Endothelial cell (in vitro differentiated cells): Measurements from ENCODE around the gene HNF4A. TPM values are rescaled to one million over a fixed set of nuclear protein-coding genes. Genes with fewer than 3 reads are reported as not detected.
"Not testable (repeated sequence)": the region's sequence is repeated elsewhere in the genome, so short reads cannot be mapped to it uniquely, and the experiment has no call there.

Experiments
- DNase-seq: peaks from one replicate; pipeline ENCODE4 v3.0.0; 2021; ENCODE audit warnings: low spot score
- H3K27ac Mint-ChIP-seq: one replicate; pipeline ENCODE4 v1.8.0; 2021; ENCODE audit warnings: mixed read lengths, inconsistent platforms; ENCODE audit not compliant: unreplicated experiment
- H3K27me3 Mint-ChIP-seq: one replicate; pipeline ENCODE4 v1.8.0; 2021; ENCODE audit warnings: mild to moderate bottlenecking, moderate library complexity, mixed read lengths, inconsistent platforms; ENCODE audit not compliant: unreplicated experiment
- H3K36me3 Mint-ChIP-seq: one replicate; pipeline ENCODE4 v1.8.0; 2021; ENCODE audit warnings: mild to moderate bottlenecking, low read depth, mixed read lengths, inconsistent platforms; ENCODE audit not compliant: unreplicated experiment
- H3K4me1 Mint-ChIP-seq: one replicate; pipeline ENCODE4 v1.8.0; 2021; ENCODE audit warnings: mild to moderate bottlenecking, mixed read lengths, inconsistent platforms; ENCODE audit not compliant: unreplicated experiment
- H3K4me3 Mint-ChIP-seq: one replicate; pipeline ENCODE4 v1.8.0; 2021; ENCODE audit warnings: mild to moderate bottlenecking, mixed read lengths, inconsistent platforms; ENCODE audit not compliant: unreplicated experiment
- H3K9me3 Mint-ChIP-seq: one replicate; pipeline ENCODE4 v1.8.0; 2021; ENCODE audit warnings: mixed read lengths, inconsistent platforms; ENCODE audit not compliant: unreplicated experiment
- total RNA-seq: library from RNA; stranded (reverse); fragmentation: NEBNext Ultra II Directional; extraction: Animal tissue kit (Norgen Biotek cat#: 25700); gene quantifications from one replicate; pipeline ENCODE4 v1.2.1, GENCODE V29; 2021; ENCODE audit not compliant: unreplicated experiment
- TF ChIP-seq, protein P1 (sequence below): fragments of 200-600 bp; sonication (generic); IDR thresholded peaks from one replicate; pipeline ENCODE4 v1.5.0; 2021; ENCODE audit warnings: antibody characterized with exemption; ENCODE audit not compliant: unreplicated experiment

The HNF4A gene
- total RNA-seq, 1 donor from 2014 or later, result not detected

DNA sequence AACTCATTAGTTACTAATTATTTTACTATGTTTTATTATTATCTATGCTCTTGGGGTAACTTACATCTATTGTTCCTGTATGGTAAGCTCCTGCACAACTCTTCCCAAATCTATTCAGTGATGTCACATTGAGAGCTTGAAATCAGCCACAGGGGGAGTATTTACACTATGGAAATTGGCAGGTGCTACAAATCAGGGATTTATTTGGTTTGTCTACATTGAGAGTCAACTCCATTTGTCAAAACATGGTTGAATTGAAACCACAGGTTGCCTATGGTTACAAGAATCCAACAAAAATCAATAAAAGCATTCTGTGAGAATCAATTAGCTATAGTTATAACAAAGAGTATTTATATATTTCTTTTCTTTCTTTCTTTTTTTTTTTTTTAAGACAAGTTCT lies 40.6 kb upstream of the HNF4A start:
- Mint-ChIP-seq H3K27ac (no peak overlapping the region), H3K9me3 (no peaks in the 10 kb centered on the region), H3K4me3 (no peak overlapping the region), H3K36me3 (no peaks in the 10 kb centered on the region), H3K4me1 (peaks cover 6% of the 10 kb centered on the region), H3K27me3 (no peaks in the 10 kb centered on the region)
- no peak for DNase-seq
- TF ChIP-seq, protein P1, sequence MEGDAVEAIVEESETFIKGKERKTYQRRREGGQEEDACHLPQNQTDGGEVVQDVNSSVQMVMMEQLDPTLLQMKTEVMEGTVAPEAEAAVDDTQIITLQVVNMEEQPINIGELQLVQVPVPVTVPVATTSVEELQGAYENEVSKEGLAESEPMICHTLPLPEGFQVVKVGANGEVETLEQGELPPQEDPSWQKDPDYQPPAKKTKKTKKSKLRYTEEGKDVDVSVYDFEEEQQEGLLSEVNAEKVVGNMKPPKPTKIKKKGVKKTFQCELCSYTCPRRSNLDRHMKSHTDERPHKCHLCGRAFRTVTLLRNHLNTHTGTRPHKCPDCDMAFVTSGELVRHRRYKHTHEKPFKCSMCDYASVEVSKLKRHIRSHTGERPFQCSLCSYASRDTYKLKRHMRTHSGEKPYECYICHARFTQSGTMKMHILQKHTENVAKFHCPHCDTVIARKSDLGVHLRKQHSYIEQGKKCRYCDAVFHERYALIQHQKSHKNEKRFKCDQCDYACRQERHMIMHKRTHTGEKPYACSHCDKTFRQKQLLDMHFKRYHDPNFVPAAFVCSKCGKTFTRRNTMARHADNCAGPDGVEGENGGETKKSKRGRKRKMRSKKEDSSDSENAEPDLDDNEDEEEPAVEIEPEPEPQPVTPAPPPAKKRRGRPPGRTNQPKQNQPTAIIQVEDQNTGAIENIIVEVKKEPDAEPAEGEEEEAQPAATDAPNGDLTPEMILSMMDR, result no peak

DNA sequence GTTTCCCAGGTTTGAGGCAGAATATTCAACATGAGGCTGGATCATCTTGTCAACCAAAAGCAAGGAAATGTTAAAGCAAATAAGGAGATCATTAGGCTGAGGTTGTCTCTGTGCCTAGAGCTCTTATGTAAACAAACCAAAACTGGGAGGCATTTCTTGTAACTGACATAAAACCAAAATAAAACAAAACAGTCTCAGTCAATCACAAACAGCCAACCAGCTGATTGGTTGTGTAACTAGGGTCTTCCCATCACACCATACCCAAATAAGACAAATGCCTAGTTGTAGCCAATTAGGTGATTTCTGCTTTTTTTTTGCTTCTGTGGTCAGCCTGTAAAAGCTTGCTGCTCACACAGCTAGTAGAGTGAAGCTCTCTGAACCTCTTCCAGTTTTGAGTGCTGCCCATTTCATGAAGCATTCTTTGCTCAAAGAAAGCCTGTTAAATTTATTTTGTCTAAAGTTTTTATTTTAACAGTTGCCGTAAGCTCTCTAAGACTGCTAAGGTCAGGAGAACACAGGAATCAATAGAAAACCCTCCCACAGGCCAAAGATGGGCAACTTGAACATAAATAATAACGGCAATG lies 35.6 kb upstream of the HNF4A start:
- Mint-ChIP-seq H3K36me3 (no peaks in the 10 kb centered on the region), H3K27ac (no peak overlapping the region), H3K27me3 (peaks cover 2% of the 10 kb centered on the region), H3K4me1 (no peaks in the 10 kb centered on the region), H3K4me3 (no peak overlapping the region), H3K9me3 (no peaks in the 10 kb centered on the region)
- TF ChIP-seq, protein P1, result no peak
- DNase-seq, result no peak

DNA sequence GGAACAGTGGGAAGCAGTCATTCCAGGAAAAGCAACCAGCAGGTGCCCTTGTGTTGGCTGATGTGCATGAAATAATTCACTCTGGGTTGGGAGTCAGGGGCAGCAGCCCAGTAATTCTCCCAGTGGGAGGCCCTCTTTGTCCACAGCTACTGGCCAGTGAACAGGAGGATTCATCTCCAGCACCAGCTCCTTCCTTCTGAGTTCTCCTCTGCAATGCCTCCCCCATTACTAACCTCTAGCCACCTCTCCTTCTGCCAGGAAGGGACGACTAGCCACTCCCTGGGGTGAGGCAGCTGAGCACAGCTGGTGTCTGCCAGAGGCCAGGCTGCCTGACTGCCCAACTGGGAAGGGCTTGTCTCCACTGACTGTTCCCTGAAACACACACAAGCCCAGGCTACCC lies 31.2 kb upstream of the HNF4A start:
- Mint-ChIP-seq H3K27ac (no peak overlapping the region), H3K36me3 (no peaks in the 10 kb centered on the region), H3K9me3 (no peaks in the 10 kb centered on the region), H3K27me3 (peaks cover 3% of the 10 kb centered on the region), H3K4me3 (no peak overlapping the region), H3K4me1 (no peaks in the 10 kb centered on the region)
- TF ChIP-seq, protein P1, result no peak
- DNase-seq, result no peak

DNA sequence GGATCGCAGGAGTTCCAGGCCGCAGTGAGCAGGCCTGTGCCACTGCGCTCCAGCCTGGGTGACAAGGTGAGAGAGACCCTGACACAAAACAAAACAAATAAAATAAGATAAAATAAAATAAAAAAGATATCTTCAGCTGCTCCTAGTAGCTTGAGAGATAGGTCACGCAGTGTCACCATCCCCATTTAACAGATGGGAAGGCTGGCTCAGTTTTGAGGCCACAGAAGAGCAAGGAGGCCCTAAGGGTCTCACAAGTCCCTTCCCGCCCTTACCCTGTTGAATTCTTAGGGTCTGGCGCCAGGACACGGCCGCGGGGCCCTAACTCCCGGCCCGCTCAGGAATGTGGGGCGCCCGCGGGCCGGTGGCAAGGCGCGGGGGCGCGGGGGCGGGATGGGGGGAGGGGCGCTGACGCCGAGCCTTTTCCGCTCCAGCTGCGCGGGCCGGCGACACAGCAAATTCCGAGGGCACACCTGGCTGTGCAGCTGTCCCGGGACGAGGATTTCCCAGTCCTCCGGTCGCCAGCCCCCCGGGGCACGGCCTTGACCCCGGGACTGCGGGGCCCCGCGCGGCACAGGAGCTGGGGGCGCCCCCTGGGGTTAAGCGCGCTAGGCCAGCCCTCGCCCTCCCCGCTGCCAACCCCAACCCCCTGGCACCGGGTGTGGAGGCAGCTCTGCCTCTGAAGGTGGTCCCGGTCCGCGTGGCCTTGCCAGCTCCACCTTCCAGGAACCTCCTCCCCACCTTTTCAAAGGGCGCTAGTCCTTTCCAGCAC lies 28.9 kb upstream of the HNF4A start:
- peaks cover 3% of the 10 kb centered on the region for H3K27me3 Mint-ChIP-seq
- no peaks in the 10 kb centered on the region for H3K4me1 Mint-ChIP-seq
- no peaks in the 10 kb centered on the region for H3K9me3 Mint-ChIP-seq
- H3K4me3 Mint-ChIP-seq, result no peak overlapping the region
- no peak overlapping the region for H3K27ac Mint-ChIP-seq
- TF ChIP-seq, protein P1, result no peak
- DNase-seq, result peak; percentile 18
- H3K36me3 Mint-ChIP-seq, result no peaks in the 10 kb centered on the region

- H3K4me1 Mint-ChIP-seq, DNase-seq, H3K27me3 Mint-ChIP-seq, H3K9me3 Mint-ChIP-seq, H3K36me3 Mint-ChIP-seq, H3K27ac Mint-ChIP-seq, H3K4me3 Mint-ChIP-seq: not testable (repeated sequence)
Observed at GRCh38 chr20:44327748-44328147, 27.8 kb upstream of the HNF4A start.
